Brain microvascular endothelial cell (primary cell): Measurements from ENCODE around the gene ZNF488.

Source experiments
- DNase-seq: peaks from one replicate; pipeline ENCODE4 v3.0.0-alpha.2; 2020
- H3K27ac ChIP-seq: fragments of 250-450 bp; sonication (Bioruptor Pico); 2 replicates; pipeline ENCODE4 v1.5.1; 2020; ENCODE audit warnings: mild to moderate bottlenecking, moderate library complexity
- H3K27me3 ChIP-seq: fragments of 250-450 bp; sonication (Bioruptor Pico); replicated peaks from 2 replicates; pipeline ENCODE4 v1.5.1; 2020; ENCODE audit warnings: mild to moderate bottlenecking
- H3K36me3 ChIP-seq: fragments of 250-450 bp; sonication (Bioruptor Pico); replicated peaks from 2 replicates; pipeline ENCODE4 v1.5.1; 2020; ENCODE audit warnings: mild to moderate bottlenecking
- H3K4me3 ChIP-seq: 2 replicates; pipeline ENCODE4 v1.5.1; 2011; ENCODE audit warnings: low read depth, mild to moderate bottlenecking, control low read depth, low read length, moderate library complexity
- CTCF ChIP-seq: IDR thresholded peaks from 2 replicates; pipeline ENCODE4 v1.5.1; 2011; ENCODE audit warnings: low read depth, mild to moderate bottlenecking, moderate library complexity, low read length, control low read depth, inconsistent platforms; ENCODE audit errors: missing control alignments
- in situ Hi-C: cut with HindIII; loops from 2 replicates; pipeline ENCODE4 v1.10.0; 2017; ENCODE audit warnings: low sequenced_read_pairs, low pct_ligation_motif_present

The ZNF488 gene

GRCh38 chr10:47403446-47404318 is 19.6 kb upstream of the ZNF488 start:
- Histone ChIP-seq H3K27me3 (no peaks in the 10 kb centered on the region), H3K36me3 (no peaks in the 10 kb centered on the region), H3K4me3 (no peak overlapping the region), H3K27ac (peak overlapping the region; percentile 15)
- TF ChIP-seq CTCF, result no peak
- DNase-seq, result no peak
- in situ Hi-C loops, result no loop called here

- Histone ChIP-seq H3K36me3 (no peaks in the 10 kb centered on the region), H3K27ac (peak overlapping the region; percentile 38), H3K27me3 (no peaks in the 10 kb centered on the region), H3K4me3 (no peak overlapping the region)
- peak; percentile 81 for DNase-seq
- no peak for TF ChIP-seq CTCF
- in situ Hi-C loops, result no loop called here
Measured at GRCh38 chr10:47402641-47403301, 18.7 kb upstream of the ZNF488 start.

- H3K36me3 ChIP-seq, result no peaks in the 10 kb centered on the region
- no peak for TF ChIP-seq CTCF
- no peaks in the 10 kb centered on the region for H3K27me3 ChIP-seq
- no peak for DNase-seq
- H3K27ac ChIP-seq, result no peak overlapping the region
- in situ Hi-C loops, result no loop called here
- no peak overlapping the region for H3K4me3 ChIP-seq
Measured at GRCh38 chr10:47401874-47402640, 18.0 kb upstream of the ZNF488 start.

GRCh38 chr10:47401210-47401609 is 17.1 kb upstream of the ZNF488 start:
- Histone ChIP-seq H3K27ac (no peak overlapping the region), H3K4me3 (no peak overlapping the region), H3K36me3 (no peaks in the 10 kb centered on the region), H3K27me3 (no peaks in the 10 kb centered on the region)
- no peak for DNase-seq
- in situ Hi-C loops, result no loop called here
- TF ChIP-seq CTCF, result no peak

GRCh38 chr10:47400786-47401185 is 16.7 kb upstream of the ZNF488 start:
- TF ChIP-seq CTCF, result no peak
- Histone ChIP-seq H3K27me3 (no peaks in the 10 kb centered on the region), H3K27ac (no peak overlapping the region), H3K36me3 (no peaks in the 10 kb centered on the region), H3K4me3 (no peak overlapping the region)
- in situ Hi-C loops, result no loop called here
- DNase-seq, result no peak
